GM18505 (cell line): ENCODE data around the gene EXOSC5.
"Not testable (repeated sequence)": the region's sequence is repeated elsewhere in the genome, so short reads cannot be mapped to it uniquely, and the experiment has no call there.

Experiments
- ATAC-seq: cut with Tn5 transposase; IDR thresholded peaks from one replicate; pipeline ENCODE4 v1.9.1; 2021; ENCODE audit not compliant: unreplicated experiment
- POLR2A ChIP-seq: IDR thresholded peaks from 4 replicates; pipeline ENCODE4 v1.6.1; 2011; ENCODE audit warnings: borderline replicate concordance; ENCODE audit not compliant: insufficient read depth, insufficient read length; ENCODE audit errors: extremely low read depth

The EXOSC5 gene

GRCh38 chr19:41421314-41421713 lies 24.2 kb upstream of the EXOSC5 start:
- no peak for TF ChIP-seq POLR2A
- no peak for ATAC-seq

- ATAC-seq = no peak
- TF ChIP-seq POLR2A = no peak
Measured at GRCh38 chr19:41420101-41420880, 23.1 kb upstream of the EXOSC5 start.

- ATAC-seq = no peak
- TF ChIP-seq POLR2A = no peak
Measured at GRCh38 chr19:41416194-41416674, 19.1 kb upstream of the EXOSC5 start.

GRCh38 chr19:41415154-41415571 lies 18.0 kb upstream of the EXOSC5 start:
- TF ChIP-seq POLR2A = no peak
- no peak for ATAC-seq

GRCh38 chr19:41414461-41414860 lies 17.3 kb upstream of the EXOSC5 start:
- no peak for ATAC-seq
- TF ChIP-seq POLR2A = no peak

GRCh38 chr19:41413947-41414346 lies 16.8 kb upstream of the EXOSC5 start:
- no peak for TF ChIP-seq POLR2A
- no peak for ATAC-seq

GRCh38 chr19:41412953-41413352 lies 15.8 kb upstream of the EXOSC5 start:
- TF ChIP-seq POLR2A = no peak
- ATAC-seq = no peak

GRCh38 chr19:41411968-41412265 lies 14.8 kb upstream of the EXOSC5 start:
- no peak for TF ChIP-seq POLR2A

GRCh38 chr19:41411100-41411967 lies 14.2 kb upstream of the EXOSC5 start:
- TF ChIP-seq POLR2A = no peak
- ATAC-seq = no peak

More at GRCh38 chr19:41411968-41412265, 14.8 kb upstream of the EXOSC5 start:
- no peak for ATAC-seq

GRCh38 chr19:41410336-41411054 lies 13.3 kb upstream of the EXOSC5 start:
- ATAC-seq = no peak

GRCh38 chr19:41409288-41409687 lies 12.1 kb upstream of the EXOSC5 start:
- TF ChIP-seq POLR2A = no peak
- ATAC-seq = no peak

More at GRCh38 chr19:41410336-41411054, 13.3 kb upstream of the EXOSC5 start:
- no peak for TF ChIP-seq POLR2A

- not testable (repeated sequence) for ATAC-seq
Measured at GRCh38 chr19:41408846-41409245, 11.7 kb upstream of the EXOSC5 start.

GRCh38 chr19:41408256-41408655 lies 11.1 kb upstream of the EXOSC5 start:
- no peak for TF ChIP-seq POLR2A
- no peak for ATAC-seq
